NCI-H1694 (cell line): ENCODE measurements around the gene BRD7.

Experiments used
- DNase-seq: peaks from one replicate; lab custom pipeline; 2025; lab: John Stamatoyannopoulos, UW

The BRD7 gene

DNA sequence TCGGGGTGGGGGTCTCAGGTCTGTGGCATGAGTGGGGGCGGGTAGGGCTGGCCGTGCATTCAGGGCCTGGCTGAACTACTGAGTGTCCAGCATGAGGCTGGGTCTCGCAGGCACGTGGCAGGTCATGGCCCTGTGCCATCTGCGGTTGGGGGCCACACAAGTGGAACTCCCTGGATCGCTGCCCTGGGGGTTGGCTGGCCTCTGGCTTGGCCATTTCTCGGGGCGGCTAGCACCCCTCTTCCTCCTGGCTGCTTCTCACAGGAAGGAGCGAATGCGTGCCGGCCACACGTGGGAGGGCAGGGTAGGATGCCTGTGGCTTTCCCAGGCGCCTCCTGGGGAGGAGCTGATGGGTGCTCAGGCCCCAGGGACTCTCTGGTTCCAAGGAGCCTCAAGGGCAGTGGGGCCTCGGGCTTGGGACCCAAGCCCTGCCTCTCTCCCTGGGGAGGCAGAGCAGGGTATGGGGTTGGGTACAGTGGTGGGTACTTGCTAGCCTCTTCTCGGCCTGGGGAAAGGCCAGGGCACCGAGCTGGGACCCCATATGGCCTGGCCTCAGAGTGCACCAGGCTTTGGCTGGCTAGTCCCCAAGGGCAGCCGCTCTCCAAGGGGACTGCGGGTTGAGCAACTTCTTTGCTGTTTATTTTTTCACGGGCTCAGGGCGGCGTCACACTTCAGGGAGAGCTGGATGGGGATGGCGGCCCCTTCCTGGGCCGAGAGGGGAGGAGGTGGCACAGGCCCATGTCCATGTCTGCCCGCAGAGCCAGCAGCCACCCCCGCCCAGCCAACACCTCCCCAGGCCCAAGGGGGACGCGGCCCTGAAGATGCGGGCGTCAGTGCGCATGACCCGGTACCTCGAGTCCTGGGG, 65.0 kb downstream of the BRD7 start:
- no peak for DNase-seq

DNA sequence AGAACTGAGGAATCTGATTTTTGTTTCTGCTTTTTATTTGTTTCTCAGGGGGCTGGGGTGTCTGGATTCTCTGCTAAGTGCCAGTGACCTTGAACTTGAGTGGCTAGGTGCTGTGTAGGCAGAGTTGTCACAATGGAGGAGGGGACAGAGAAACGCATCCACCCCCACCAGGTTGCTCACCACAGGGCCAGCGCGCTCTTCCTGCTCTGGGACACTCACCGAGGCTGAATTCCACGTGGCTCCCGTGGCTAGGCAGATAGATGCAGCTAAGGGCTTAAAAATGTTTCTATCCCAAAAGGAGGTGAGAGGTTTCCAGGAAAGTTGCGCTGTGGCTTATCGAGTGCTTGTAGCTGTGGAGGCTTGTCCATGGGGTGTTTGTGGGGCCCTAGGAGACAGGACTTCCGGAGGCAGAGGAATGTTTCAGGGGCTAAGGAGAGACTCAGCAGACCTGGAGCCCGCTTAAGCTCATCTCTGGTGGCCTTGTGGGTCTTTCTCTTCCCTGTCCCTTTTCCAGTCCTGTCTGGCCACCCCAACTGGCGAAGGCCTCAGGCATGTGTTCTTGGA, 65.7 kb downstream of the BRD7 start:
- DNase-seq: no peak

DNA sequence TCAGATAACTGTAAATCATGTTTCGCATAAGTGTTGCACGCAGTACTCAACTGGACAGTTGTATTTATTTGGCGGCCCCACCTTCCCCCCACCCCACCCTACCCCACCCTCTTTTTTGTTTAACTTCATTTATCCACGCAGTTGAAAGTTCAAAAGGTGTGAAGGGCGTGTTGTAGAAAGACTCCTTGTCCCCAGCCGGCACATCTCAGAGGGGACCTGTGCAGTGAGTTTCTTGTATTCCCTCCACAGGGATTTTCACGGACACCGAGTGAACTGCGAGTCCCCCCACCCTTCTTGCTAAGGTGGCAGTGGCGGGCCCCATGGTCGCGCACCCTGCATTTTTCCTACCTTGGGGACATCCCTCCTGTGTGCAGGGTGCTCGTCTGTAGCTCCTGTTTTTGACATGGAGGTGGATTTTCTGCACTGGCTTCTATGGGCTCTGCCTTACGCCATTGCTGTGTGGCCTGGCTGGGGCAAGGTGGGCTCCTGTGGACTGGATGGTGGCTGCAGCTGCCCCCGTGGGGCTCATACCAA, 66.2 kb downstream of the BRD7 start:
- DNase-seq: no peak

DNA sequence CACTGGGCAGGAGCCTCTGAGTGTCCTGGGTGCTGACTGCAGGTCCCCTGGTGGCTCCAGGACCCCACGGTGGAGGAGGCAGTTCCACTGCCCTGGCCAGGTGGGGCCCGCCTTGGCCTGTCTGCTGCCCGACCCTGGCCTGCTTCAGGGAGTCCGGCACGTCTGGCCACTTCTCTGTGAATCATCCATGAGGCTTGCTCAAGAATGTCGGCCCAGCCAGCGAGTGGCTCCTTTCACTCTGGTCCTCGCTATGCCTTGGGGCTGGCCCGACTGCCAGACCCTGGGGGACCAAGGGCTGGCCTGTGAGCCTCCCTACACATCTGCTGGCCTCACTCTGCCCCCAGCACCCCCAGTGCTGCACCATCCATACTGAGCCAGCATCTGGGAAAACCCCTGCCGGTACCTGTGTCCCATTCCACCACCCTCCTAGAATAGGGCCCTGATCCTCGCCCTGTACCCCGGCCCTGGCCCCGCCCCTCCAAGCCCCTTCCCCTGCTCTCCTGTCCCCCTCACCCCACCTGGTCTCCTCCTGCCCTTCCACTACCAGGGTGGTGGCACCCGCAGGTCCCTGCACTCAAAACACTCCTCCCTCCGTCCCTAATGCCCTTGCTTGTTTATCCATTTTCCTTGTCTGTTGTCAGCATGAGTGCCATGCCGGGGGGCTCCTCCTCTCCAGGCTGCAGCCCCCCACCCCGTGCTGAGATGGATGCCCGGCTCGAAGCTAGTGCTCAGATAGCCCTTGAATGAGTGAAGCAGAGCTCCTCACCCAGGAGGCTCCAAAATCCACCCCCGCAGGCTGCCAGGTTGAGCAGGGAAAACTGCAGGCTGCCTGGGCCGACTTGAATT, 66.9 kb downstream of the BRD7 start:
- no peak for DNase-seq

DNA sequence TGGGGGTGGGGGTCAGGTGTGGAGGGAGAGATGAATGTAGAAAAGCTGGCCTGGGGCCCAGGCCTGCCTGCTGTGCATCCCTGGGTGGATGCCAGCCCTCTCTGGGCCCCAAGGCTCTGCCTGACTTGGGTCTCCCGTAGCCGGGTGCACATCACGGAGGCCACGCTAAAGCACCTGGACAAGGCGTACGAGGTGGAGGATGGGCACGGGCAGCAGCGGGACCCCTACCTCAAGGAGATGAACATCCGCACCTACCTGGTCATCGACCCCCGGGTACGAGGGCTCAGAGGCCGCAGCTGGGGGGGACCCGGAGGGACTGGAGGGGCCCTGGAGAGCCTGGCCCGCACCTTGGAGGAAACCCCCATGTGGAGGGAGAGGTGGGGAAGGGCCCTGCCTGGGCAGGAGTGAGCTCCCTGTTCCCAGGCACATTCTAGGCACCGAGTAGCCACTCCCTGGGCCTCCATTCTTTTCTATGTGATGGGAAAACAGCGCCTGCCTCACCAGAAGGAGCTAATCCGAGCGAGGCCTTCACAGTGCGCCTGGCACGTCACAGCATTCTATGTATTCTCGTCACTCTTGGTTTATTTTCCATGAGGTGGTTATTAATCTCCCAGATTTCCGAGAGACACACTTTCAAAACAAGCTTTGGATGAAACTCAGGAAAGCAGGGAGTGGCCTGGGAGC, 67.7 kb downstream of the BRD7 start:
- no peak for DNase-seq

DNA sequence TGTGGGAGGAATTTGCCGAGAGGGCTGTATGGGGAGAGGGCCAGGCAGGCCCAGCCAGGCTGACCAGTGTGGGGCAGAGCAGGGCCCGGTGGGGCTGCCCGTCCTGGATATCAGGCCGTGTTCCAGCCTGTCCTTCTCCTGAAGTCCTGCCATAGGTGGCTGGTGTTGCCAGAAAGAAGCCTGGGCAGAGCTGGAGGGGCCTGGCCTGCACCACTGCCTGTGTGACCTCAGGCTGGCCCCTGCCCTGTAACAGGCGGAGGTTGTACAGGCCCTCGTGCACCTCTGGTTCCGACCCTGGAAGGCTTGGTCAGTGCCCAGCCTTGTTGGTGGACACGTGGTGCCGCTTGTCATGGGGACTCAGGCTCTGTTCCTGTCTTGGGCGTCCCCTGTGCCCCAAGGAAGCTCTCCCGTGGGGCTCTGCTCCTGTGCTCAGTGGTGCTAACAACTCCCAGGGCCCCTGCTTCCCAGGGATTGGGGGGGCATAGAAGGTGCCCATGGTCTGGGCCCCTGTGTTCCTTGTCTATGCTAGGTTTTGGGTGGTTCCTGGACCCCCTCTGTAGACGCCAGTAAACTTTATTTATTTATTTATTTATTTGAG, 69.2 kb downstream of the BRD7 start:
- DNase-seq: no peak

DNA sequence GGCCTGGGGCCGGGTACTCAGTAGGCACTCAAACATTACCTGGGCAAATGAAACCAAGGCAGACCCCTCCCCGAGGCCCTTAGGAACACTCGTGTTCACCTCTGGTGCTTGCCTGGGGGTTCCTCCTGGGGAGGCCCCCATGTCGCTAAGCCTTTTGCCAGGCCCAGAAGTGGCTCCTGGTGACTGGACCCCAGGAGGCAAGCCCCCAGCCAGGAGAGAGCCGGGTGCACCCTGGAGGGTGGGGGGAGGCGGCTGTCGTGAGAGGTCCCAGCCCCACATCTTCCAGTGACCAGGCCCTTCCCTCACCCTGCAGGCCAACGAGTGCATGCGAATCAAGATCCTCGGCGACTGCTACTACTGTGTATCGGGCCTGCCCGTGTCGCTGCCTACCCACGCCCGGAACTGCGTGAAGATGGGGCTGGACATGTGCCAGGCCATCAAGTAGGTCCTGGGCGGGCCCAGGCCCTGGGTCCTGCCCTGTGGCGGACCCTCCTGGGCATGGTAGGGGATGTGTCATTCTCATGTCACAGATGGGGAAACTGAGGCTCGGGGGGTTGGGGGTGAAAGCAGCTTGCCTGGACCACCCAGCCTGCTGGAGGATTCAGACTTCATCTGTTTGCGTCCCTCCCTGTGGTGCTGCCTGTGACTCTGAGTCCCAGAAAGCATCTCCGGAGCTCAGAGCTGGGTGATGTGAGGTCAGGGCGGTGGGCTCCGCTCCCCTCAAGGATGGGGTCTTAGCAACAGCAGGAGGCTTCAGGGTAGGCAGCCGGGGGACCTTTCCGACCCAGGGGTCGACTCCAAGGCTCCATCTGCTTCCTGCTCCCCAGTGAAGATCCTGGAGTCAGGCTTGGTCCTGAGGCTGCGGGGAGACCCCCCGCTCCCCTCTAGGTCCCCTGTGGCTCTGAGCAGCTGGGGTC, 69.9 kb downstream of the BRD7 start:
- DNase-seq: no peak

DNA sequence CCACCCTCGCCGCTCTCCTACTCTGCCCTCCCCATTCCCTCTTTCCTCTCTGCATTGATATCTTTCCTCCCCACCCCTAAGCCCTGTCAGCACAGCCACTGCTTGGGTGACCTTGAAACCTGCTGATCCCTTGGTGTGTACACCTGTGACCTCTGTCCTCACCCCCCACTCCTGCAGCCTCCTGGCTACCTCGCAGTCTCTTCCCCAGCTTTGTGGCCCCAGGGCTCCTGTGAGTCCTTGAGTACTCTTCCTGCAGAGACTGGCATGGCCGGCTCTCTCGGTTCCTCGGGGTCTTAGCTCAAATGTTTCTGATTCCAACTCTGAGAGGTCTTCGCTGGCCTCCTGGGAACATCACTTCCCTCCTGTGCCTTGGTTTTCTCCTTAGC, 70.7 kb downstream of the BRD7 start:
- no peak for DNase-seq

DNA sequence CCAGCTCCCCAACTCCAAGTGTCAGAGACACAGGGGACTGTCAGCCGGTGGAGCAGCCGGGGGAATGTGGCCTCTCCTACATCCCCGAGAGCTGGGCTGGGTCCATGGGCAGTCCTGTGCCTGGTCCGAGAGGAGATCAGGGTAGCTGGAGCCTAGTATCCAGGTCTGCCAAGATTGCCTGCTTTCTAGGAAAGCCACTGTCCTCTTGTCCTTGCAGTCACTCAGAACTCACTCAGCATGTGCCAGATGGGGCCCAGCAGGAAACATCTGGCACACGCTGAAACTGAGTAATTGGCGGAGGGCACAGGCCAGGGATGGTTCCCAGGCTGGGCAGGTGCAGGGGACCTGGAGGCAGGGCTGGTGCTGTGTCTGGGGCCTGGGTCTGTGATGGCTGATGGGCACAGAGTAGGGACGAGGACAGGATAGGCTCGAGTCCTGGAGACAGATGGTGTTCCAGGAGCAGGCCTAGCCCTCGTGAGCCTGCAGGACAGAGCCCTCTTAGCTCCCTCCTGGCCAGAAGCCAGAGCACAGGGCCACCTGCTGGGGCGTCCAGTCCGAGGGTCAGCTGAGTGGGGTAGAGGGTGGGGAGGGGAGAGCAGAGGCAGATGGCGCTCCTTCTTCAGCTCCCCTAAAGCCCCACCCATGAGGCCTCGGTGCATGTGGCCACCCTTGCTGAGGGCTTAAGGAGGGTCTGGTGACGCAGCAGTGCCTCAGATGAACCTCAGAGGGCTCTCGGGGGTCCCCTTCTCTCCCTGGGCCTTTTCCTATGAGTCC, 71.3 kb downstream of the BRD7 start:
- no peak for DNase-seq

DNA sequence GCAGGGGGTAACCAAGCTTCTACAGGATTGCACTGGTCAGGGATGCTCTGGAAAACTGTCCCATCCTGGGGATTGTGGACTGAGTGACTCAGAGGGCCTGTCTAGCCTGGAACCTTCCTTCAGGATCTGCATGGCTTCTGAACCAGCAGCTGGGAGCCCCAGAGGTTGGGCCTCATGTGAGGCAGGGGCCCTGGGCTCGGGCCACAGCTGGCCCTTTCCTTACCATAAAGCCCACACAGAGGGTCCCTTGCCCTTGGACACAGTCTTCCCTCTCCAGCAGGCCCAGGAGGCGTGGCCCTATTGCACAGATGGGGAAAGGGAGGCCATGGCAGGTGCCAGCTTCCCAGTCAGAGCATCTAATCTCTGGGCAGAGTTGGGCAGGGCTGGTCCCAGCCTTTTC, 72.0 kb downstream of the BRD7 start:
- DNase-seq: no peak

DNA sequence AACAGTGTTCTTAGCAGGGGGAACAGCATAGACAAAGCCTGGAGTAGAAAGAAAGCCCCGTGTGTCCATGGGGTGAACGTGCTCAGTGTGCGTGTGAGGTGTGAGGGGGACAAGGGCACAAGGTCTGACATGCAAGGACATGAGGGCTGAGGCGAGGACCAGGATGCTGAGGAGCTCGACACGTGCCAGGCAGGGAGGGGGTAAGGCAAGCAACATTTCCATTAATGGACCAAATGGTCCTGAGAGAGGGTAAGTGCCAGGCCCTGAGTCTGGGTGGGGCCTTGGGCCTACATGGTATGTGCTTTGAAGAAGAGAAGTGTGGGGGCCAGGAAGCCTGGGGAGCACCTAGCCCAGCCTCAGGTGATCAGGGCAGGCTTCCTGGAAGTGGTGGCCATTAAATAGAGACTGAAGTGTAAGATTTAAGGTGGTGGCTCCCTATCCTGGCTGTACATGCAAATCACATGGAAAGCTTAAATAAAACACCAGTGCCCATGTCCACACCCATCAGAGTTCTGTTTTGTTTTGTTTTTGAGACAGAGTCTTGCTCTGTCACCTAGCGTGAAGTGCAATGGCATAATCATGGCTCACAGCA, 73.2 kb downstream of the BRD7 start:
- no peak for DNase-seq

DNA sequence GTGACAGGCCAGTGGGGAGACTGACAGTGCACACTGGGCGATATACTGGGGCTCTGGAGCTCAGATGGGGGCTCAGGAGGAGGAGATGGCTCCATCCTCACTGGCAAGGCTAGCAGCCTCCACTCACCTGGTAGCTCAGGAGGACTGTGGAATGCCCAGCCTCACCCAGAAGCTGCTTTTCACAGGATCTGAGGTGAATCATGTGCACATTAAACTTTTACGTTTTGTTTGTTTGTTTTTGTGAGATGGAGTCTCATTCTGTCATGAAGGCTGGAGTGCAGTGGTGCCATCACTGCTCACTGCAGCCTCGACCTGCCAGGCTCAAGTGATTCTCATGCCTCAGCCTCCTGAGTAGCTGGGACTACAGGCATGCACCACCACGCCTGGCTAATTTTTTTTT, 73.8 kb downstream of the BRD7 start:
- DNase-seq: no peak

DNA sequence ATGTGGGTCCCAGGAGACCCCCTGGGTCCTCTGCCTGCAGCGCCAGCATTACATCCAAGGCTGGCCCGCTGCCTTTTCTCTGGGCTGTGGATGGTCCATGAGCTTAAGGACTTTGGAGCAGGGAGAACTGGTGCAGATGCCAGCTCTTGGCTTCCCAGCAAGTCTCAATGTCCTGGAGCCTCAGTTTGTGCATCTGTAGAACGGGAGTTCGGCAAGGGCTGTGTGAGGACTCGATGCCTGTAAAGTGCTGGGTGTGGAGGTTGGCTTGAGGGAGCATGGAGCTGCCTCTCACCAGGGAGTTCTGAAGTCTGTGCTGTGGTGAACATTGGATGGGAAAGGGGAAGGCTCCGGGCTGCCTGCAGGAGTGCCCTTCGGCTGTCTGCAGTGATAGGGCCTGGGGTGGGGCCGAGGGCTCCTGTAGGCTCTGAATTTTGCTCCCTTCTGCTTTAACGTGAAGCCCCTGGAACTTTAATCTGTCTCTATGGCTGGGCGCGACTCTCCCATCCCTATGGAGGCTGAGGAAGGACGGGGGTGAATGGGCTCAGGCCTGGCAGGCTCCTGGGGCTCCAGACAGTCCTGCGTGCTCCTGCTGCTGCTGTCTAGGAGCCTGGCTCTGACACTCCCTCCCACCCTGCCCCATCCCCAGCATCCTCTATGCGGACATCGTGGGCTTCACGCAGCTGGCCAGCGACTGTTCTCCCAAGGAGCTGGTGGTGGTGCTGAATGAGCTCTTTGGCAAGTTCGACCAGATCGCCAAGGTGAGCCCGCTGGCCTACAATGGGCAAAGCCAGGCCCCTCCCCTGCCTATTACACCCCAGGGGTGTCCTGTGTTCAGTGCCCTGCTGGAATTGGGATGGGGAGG, 74.6 kb downstream of the BRD7 start:
- no peak for DNase-seq

DNA sequence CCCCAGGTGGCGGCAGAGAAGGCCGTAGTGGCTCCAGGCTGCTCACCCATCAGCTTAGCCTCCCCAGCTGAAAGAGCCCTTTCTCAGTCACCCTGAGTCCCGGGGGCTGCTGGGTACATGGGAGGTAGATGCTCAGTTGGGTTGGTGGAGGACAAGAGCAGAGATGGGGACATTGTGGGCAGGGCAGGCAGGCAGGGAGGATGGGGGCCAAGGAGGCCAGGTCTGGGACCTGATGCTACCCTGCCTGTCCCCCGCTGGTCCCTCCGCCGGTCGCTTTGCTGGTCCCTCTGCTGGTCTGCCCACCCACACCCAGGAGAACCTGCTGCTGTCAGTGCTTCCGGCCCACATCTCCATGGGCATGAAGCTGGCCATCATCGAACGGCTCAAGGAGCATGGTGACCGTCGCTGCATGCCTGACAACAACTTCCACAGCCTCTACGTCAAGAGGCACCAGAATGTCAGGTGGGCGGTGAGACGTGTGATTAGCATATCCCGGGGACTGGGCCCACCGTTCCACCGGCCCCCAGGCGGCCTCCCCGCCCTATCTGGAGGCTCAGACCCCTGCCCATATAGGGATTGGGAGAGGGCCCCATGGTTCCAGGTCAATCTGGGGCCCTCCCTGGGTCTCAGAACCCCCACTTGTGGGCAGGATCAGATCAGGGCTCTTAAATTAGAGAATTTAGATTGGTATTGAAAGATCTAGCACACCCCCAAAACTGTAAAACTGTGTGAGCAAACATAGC, 75.6 kb downstream of the BRD7 start:
- DNase-seq: no peak

DNA sequence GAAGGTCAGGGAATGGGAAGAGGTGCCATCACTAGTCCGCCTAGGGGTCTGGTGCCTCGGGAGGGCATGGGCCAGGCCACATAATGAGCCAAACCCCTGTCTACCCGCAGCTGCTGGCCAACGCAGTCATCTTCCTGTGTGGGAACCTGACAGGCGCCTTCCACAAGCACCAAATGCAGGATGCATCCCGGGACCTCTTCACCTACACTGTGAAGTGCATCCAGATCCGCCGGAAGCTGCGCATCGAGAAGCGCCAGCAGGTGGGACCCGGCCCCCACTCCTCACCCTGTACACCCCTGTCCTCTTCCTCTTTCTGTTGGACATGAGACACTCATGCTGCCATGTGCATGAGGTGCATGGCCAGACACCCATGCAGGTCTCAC, 76.2 kb downstream of the BRD7 start:
- DNase-seq: no peak

DNA sequence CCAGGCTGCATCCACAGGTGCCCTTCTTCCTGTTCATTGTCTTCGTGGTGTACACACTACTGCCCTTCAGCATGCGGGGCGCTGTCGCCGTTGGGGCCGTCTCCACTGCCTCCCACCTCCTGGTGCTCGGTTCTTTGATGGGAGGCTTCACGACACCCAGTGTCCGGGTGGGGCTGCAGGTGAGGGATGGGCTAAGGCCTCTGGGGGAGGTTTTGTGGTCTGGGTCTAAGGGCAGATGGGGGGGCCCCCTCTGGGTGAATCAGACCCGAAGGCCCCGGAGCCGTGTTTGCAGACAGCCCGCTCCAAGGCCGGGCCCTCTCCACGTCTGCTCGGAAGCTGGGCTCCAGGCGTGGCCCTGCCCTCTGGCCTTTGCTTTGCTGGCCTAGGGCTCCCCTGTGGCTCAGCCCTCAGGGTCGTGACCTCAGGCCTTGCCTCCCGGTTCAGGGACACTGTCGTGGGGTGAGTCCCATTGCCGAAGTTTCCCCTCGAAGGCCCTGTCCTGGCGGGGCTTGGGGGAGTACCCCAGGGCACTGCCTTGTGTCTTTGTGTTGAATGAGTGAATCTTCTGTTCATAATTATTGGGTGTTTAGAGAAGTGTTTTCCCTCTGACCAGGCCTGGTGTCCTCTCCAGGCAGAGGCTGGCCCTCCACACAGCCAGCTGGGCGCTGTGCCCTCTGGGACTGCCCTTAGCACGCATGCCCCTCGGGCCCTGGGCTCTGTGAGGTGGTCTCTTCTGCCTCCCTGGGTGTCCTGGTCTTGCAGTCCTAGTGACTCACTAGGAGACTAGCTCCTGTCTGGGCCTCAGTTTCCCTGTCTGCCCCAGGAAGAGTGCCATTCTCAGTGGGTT, 76.8 kb downstream of the BRD7 start:
- no peak for DNase-seq

DNA sequence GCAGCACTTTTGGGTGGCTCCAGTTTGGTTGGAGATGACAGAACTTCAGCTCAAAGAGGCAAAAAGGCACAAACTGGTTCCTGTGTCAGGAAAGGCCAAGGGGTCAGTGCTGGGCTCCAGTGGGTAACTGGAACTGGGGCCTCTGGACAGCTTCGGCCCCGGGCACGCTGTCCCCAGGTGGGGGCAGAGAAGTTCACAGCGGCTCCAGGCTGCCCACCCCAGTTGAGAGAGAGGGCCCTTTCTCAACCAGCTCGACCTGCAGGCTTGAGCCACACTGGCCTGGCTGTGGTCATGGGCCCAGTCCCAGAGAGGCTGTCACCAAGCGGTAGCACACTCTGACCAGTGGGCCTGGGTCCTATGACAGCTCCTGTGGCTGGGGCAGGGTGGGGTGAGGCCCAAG, 77.9 kb downstream of the BRD7 start:
- DNase-seq: no peak
